Amygdala (tissue), 56 donors: ENCODE results near the gene SLC25A14.
A peak's percentile ranks its signal among the peaks of the same experiment; 100 is the strongest.
"Not testable (repeated sequence)": the region's sequence is repeated elsewhere in the genome, so short reads cannot be mapped to it uniquely, and the experiment has no call there.

Experiments
- DNase-seq, 56 donors: peaks; one replicate each; lab custom pipeline; 2025; lab: John Stamatoyannopoulos, UW

Gene SLC25A14, protein sequence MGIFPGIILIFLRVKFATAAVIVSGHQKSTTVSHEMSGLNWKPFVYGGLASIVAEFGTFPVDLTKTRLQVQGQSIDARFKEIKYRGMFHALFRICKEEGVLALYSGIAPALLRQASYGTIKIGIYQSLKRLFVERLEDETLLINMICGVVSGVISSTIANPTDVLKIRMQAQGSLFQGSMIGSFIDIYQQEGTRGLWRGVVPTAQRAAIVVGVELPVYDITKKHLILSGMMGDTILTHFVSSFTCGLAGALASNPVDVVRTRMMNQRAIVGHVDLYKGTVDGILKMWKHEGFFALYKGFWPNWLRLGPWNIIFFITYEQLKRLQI

DNA sequence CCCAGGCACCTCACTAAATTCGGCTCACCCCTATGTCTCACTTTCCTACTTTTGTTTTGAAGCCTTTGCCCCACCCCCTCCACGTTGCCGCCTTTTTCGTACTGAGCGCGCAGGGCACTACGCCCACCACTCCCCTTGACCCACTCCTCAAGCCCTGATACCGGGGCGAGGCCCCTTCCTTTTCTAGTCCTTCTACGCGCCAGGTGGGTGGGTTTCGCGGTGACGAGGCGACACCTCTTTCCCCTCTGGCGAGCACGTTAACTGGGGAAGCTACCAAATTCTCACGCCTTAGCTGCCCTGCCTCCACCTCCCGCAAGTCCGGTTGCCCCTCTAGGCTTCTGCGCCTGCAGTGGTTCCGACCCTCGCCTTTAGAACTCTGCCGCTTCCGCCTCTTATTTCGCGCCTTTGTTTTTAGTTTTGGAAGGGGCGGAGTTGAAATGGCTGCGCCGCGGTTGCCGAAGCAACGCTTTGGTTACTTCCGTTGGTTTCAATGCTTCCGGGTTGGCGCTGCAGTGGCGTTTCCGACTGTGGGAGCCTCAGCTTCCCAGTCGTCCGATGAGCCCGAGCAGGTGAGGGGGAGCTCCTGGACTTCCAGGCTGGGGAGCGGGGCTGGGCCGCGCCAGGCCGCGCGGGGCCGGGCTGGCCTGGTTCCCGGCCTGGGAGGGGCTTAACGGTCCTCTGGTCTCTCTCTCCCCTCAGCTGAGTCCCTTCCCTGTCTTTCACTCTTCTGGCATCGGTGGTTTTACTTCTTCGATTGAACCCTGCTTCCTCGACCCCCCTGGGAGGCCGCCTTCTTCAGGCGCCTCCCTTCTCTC lies at the start of gene SLC25A14:
Gene SLC25A14, plus strand, starts transcription at position 512 of the 815 bp plus-strand sequence. CDS start 360 bp downstream, outside the sequence.
- peak in 54 of 56 donors; percentile 0 to 72 (median 25) for DNase-seq

DNA sequence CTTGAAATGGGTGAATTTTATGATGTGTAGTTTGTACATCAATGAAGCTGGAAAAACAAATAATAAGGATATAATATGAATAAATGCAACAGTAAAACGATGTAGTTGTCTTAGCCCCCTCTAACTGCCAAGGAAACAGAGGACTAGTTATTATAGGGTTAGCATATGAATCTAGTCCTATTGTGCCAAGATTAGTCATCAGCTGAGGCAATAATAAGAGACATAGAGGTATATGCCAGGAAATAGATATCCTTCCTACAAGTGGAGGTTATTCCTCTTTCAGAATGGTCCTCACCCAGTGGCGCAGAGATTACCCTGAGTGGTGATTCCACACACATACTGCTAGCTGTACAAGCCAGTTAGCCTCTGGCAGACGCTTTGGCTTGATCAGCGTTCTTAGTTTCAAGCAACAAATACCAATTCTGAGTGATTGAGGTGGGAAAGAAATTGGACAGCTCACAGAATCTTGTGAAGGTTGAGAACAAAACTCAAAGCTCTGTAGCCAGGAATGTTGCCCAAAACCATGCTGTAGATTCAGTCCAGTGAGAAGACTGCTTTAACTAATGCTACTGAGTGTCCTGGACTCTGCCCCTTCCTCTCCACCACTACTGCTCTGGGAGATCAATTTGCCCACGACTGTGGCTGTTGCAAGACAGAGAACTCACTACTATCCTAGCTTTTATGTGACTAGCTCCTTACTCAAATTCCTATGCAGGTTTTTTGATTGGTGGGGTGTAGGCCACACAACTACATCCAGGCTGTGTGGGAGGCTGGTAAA lies 44.0 kb upstream of the SLC25A14 start:
- DNase-seq: no peak

DNA sequence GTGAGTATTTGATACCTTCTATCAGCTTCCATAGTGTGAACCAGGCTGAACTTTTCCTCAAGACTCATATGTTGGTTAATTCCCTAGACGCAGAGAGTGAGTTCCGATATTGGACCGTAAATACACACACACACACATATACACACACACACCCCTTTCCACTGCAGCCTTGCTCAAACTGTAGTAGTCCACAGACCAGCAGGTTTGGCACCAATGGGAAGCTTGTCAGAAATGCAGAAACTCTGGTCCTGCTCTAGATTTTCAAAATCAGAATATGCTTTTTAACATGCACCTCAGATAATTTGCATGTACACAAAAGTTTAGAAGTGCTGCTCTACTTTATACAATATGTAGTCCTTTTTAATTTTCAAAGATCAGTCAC lies 43.4 kb upstream of the SLC25A14 start:
- no peak for DNase-seq

DNA sequence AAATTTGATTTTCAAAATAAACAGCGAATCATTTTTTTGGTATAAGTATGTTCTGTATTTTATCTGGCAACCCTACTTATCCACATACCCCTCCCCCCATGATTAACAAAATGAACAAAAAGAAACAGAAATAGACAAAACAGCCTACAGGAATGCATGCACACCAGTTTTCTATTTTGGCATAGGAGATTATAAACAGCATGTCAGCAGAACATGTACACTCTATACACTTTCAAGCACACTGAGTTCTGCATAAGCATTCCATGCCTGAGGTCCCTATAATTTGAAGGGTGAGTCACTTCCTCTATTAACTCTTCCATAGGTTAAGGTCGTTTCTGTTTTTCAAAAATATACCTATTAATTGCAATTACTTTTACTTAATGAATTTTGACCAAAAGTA lies 43.0 kb upstream of the SLC25A14 start:
- DNase-seq: no peak

DNA sequence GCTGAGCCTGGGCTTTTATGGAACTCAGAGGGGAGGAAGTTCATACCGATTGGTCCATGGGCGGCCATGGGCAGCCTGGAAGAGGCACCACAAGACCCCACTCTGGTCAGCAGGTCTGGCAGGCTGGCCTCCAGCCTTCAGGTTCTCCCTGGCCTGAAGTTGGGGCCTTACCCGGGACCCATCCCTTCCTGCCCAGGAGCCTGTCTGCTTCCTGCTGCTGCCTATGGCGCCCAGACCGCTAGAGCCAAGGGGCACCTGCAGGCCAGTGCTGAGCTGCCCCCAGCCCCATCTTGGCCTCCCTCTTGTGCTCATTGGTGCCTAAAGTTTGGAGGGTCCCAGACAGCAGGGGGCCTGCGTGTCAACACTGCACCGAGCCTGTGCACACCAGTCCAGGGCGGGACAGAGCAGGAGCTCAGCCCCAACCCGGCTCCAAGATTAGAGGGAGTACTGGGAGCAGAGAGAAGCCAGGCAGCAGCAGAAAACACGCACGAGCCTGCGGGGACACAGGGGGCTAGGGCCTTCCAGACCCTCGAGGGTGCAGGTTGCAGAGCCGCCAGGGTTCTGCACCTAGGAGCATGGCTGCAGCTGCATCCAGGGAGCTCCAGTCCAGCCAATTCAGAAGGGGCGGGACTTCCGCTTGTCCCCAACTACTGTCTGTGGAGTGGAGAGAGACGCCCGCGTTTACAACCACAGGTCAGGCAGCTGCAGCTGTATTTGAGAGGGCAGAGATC lies 40.3 kb upstream of the SLC25A14 start:
- DNase-seq: no peak

DNA sequence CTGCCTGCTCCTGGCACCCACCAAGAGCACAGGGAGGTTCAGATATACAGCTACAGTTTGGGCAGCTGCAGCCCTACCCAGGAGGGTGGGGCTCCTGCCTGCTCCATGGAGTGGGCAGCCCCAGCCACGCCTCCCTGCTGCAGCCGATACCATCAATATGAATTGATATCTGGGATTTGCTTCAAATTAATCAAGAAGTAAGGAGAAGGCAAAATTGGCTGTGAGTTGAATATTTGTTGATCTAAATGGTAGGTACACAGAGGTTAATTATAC lies 39.8 kb upstream of the SLC25A14 start:
- DNase-seq: no peak

DNA sequence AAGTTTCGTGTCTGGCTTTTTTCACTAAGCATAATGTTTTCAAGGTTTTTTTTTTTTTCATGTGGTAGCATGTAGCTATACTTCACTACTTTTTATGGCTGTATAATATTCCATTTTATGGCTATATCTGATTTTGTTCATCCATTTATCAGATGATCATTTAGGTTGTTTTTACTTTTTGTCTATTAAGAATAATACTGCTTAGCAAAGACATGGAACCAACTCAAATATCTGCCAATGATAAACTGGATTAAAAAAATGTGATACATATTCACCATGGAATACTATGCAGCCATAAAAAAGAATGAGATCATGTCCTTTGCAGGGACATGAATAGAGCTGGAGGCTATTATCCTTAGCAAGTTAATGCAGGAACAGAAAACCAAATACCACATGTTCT lies 38.3 kb upstream of the SLC25A14 start:
- no peak for DNase-seq

DNA sequence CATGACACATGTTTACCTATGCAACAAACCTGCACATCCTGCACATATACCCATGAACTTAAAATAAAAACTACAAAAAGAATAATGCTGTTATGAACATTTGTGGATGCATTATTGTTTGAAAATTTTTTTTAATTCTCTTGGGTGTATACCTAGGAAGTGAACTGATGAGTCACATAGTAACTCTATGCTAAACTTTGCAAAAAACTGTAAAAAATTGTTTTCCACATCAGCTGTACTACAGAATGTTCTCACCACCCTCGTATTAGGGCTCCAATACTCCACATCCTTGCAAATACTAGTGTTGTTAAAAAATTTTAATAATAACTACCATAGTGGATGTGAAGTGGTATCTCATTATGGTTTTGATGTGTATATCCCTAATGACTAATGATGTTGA lies 37.7 kb upstream of the SLC25A14 start:
- DNase-seq: no peak

DNA sequence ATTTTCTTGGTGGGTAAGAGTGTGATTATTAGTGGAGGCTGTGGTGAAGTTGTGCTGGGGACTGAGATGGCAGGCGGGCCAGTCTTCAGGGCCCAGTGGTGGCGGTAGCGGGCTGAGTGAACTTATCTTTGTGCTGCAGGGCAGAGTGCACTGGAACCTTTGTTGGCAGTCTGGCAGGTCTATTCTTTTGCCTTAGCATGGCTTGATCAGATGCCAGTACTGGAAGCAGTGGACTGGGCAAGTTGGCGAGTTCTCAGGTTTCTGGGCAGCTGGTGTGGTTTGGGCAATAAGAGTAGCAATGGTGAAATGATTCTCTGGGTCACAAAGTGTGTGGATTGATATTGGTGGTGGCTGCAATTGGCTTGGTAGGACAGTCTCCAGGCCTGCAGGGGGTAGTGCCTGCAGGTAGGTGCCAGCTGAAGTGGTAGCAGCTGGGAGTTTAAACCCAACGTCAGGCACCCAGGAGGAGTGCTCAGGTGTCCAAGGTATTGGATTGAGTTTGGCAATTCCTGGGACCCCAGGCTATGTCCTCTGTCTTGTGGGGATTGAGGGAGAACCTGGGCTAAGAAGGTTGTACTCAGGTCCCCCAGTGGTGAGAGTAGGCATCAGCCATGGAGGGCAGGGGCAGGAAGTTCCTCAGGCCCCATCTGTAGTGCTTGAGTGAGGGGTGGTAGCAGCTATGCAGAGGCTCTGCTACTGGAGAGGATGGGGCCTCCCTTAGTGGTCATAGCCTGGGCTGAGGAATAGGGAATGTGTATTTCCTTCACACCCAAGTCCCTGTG lies 34.9 kb upstream of the SLC25A14 start:
- peak in 1 of 56 donors; percentile 0 for DNase-seq

DNA sequence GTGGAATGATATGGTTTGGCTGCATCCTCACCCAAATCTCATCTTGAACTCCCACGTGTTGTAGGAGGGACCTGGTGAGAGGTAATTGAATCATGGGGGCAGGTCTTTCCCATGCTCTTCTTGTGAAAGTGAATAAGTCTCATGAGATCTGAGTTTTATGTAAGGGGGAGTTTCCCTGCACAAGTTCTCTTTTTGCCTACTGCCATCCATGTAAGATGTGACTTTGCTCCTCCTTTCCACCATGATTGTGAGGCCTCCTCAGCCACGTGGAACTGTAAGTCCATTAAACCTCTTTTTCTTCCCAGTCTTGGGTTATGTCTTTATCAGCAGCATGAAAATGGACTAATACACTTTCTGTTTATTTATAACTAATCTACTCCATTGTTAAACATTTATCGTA lies 19.8 kb upstream of the SLC25A14 start:
- DNase-seq: not testable (repeated sequence)

DNA sequence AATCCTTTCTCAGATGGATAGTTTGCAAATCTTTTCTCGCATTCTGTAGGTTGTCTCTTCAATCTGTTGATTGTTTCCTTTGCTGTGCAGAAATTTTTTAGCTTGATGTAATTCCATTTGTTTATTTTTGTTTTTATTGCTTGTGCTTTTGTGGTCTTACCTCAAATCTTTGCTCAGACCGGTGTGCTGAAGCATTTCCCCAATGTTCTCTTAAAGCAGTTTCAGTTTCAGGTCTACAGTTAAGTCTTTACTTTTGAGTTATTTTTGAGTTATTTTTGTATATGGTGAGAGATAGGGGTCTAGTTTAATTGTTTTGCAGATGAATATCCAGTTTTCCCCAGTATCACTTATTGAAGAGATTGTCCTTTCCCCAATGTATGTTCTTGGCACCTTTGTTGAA lies 18.2 kb upstream of the SLC25A14 start:
- DNase-seq: no peak

DNA sequence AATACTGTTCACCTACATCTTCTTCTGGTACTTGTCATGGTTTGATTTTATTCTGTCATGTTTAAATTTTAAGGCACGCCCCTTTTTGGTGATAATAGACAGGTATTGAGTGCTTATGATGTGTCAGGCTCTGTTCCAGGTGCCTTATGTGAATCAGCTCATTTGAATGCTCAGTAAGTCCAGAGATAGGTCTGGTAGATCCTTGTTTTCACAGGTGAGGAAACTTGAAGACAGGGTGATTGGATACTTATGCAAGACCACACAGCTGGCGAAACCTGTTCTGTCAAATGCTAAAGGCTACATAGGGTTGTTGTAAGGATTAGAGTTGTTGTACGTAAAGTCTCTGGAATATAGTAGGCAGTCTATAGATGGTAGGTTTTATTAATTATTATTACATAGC lies 9.6 kb upstream of the SLC25A14 start:
- DNase-seq: no peak

DNA sequence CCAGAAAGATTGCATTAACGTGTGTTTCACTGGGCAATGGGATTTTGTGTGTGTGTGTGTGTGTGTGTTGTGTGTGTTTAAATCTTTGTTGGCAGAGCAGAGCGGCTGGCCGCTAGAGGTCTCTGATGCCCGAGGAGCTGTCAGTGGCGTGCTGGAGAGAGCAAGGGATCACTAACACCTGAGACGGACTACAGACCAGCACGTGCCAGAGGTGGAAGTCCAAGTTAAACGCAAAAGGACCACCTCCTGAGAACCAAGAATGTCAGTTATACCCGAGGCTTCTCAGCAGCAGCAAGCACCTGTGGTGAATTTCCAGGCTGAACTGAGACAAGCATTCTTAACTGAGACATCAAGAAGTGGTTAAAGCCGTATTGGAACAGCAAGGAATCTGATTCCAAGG lies 9.0 kb upstream of the SLC25A14 start:
- DNase-seq: peak in 33 of 56 donors; percentile 0 to 35 (median 3)

DNA sequence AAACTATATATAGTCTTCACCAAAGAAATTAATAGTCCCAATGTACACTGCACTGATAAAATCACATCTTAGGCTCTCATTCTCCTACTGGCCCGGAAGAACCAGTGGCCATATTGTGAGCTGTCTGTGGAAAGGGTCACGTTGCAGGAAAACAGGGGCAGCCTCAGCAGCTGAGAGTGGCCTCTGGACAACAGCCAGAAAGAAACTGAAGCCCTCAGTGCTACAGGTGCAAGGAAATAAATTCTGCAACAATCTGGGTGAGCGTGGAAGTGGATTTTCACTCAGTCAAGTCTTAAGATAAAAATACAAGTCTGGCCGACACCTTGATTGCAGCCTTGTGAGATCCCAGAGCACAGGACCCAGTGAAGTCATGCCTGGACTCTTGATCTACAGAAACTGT lies 3.2 kb upstream of the SLC25A14 start:
- no peak for DNase-seq

DNA sequence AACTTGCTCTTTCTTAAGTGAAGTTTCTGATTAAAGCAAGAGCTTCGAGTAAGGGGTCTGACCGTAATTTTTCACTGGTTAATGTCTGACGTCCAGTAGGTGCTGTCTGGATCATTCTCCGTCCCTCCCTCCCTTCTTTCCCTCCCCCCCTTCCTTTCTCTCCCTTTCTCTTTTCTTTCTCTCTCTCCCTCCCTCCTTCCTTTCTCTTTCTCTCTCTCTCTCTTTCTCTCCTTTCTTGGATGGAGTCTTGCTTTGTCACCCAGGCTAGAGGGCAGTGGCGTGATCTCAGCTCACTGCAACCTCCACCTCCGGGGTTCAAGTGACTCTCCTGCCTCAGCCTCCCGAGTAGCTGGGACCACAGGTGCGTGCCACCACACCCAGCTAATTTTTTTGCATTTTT lies 850 bp upstream of the SLC25A14 start:
- DNase-seq: not testable (repeated sequence)

DNA sequence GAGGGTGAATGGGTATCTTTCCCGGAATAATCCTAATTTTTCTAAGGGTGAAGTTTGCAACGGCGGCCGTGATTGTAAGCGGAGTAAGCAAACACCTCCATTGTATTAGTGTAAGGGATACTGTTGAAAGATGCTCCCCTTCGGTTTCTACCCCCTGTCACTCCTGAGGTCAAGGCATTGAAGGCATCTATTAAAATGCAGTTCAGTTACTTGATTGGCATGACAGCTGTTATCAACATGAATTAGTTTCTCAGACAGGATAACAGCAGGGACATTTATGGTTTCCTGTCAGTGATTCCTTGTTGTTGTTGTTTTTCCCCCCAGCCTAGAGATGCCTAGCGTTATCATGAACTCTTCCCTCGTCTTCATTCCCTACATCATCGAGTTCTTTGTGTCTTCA lies 552 bp downstream of the SLC25A14 start:
- no peak for DNase-seq

DNA sequence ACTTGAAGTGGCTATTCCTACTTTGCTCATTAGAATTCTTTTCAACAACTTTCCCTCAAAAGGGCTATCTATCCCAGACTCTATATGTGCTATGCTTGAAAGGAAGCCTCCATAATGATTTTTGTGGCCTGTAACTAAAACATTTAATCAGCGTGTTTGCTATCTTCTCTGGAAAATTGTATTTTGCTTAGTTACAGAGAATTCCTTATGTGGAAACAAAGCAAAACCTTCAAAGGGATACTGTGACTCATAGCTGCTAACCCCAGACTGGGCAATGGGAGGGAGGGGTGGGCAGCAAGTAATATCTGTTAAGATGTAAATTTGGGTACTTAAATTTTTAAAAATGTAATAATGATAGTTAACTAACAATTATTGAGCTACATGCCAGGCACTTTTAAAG lies 3.7 kb downstream of the SLC25A14 start:
- DNase-seq: no peak

DNA sequence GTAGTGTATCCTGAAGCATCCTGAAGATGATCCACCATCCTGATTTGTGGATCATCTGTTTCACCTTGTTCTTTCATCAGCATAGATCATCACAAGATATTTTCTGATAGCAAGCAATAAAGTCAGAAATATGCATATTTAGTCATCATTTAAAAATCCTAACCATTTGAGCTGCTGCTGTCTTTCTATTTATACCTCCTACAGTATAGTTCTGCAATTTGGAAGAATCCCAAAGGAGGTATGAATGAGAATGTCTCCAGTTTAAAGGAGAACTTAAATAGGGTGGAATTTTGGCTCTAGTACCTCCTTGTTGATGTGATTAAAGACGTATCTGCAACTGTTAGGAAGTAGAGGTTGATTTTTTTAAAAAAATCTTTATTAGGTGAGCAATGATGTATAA lies 7.6 kb downstream of the SLC25A14 start:
- DNase-seq: no peak

DNA sequence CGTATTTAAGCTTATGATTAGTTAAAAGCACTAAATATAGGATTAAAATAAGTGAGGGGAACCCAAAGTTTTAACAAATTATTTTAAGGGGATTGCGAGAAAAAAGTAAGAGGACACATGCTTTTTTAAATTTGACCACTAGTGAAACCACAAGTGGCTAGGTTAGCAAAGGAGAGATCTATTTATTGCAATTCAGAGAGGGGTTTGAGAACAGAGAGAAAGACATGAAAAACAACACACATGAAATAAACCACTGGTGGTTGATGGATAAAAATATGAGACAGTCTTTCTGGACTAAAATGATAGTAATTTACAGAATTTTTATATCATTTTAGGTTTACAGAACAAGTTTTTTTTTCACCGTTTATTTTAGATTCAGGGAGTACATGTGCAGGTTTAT lies 11.8 kb downstream of the SLC25A14 start:
- no peak for DNase-seq

DNA sequence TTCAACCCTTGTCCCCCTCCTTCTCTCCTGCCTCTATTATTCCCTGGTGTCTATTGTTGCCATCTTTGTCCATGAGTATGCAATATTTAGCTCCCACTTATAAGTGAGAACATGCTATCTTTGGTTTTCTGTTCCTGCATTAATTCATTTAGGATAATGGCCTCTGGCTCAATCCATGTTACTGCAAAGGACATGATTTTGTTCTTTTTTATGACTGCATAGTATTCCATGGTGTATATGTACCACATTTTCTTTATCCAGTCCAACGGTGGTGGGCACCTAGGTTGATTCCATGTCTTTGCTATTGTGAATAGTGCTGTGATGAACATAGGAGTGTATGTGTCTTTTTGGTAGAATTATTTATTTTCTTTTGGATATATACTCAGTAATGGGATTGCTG lies 12.3 kb downstream of the SLC25A14 start:
- DNase-seq: not testable (repeated sequence)
